WTC11 (cell line): Measurements from ENCODE around the gene BAIAP2.

Experiments used
- ATF1 ChIP-seq: sonication (generic); formaldehyde crosslinking; IDR thresholded peaks from 2 replicates; pipeline ENCODE4 v1.8.1; 2023; ENCODE audit warnings: mild to moderate bottlenecking, moderate library complexity, missing genetic modification reagents
- JUN ChIP-seq: sonication (generic); formaldehyde crosslinking; IDR thresholded peaks from 2 replicates; pipeline ENCODE4 v1.8.0; 2023; ENCODE audit warnings: mild to moderate bottlenecking, missing genetic modification reagents
- NFYB ChIP-seq: sonication (generic); formaldehyde crosslinking; conservative IDR thresholded peaks from 2 replicates; pipeline ENCODE4 v1.8.0; 2022; ENCODE audit warnings: low read depth, missing genetic modification reagents
- NR1H2 ChIP-seq: sonication (generic); formaldehyde crosslinking; IDR thresholded peaks from 2 replicates; pipeline ENCODE4 v1.9.0; 2021; ENCODE audit warnings: mild to moderate bottlenecking, moderate library complexity, missing genetic modification reagents
- OVOL2 ChIP-seq: fragments of 250-450 bp; sonication (Bioruptor Pico); IDR thresholded peaks from 2 replicates; pipeline ENCODE4 v1.9.0; 2021; ENCODE audit warnings: mild to moderate bottlenecking, borderline replicate concordance
- SMAD3 ChIP-seq: sonication (generic); formaldehyde crosslinking; IDR thresholded peaks from 2 replicates; pipeline ENCODE4 v1.8.0; 2022; ENCODE audit warnings: missing genetic modification reagents, mild to moderate bottlenecking, borderline replicate concordance
- SP1 ChIP-seq: sonication (generic); formaldehyde crosslinking; conservative IDR thresholded peaks from 2 replicates; pipeline ENCODE4 v1.8.1; 2022; ENCODE audit warnings: missing genetic modification reagents
- TEAD4 ChIP-seq: sonication (generic); formaldehyde crosslinking; IDR thresholded peaks from 2 replicates; pipeline ENCODE4 v1.8.0; 2022; ENCODE audit warnings: mild to moderate bottlenecking, missing genetic modification reagents
- TF ChIP-seq, protein P1 (sequence below): sonication (generic); formaldehyde crosslinking; IDR thresholded peaks from 2 replicates; pipeline ENCODE4 v1.8.1; 2023; ENCODE audit warnings: mild to moderate bottlenecking, missing genetic modification reagents, moderate library complexity
- TF ChIP-seq, protein P2 (sequence below): fragments of 200-600 bp; IDR thresholded peaks from 2 replicates; pipeline ENCODE4 v1.8.0; 2022; ENCODE audit warnings: antibody characterized with exemption
- TF ChIP-seq, protein P3 (sequence below): sonication (generic); formaldehyde crosslinking; IDR thresholded peaks from 2 replicates; pipeline ENCODE4 v1.8.1; 2023; ENCODE audit warnings: mild to moderate bottlenecking, missing genetic modification reagents, moderate library complexity
- TF ChIP-seq, protein P4 (sequence below): fragments of 250-450 bp; sonication (Bioruptor Pico); IDR thresholded peaks from 2 replicates; pipeline ENCODE4 v1.8.0; 2021; ENCODE audit warnings: mild to moderate bottlenecking
- TF ChIP-seq, protein P5 (sequence below): sonication (generic); formaldehyde crosslinking; IDR thresholded peaks from 2 replicates; pipeline ENCODE4 v1.8.1; 2022; ENCODE audit warnings: low read depth, missing genetic modification reagents, borderline replicate concordance

DNA sequence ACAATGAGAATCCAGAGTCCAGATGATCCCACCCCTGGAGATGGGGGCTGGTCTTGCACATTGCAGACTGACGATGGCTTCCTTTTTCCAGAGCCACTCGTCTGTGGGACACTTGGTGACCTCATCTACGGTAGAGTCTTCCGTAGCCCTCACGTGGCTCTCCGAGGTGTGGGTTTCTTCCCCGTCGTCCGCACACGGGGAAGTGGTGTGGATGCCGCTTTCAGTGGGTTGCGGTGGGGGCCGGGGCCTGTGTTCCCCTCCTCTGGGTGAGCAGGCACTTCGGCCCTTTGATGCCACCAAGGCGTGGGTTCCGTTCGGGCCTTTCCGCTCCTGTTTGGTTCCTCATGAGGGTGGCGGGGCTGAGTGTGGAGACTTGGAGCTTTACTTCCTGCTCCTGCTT, 21.4 kb downstream of the BAIAP2 start:
- TF ChIP-seq, protein P1, sequence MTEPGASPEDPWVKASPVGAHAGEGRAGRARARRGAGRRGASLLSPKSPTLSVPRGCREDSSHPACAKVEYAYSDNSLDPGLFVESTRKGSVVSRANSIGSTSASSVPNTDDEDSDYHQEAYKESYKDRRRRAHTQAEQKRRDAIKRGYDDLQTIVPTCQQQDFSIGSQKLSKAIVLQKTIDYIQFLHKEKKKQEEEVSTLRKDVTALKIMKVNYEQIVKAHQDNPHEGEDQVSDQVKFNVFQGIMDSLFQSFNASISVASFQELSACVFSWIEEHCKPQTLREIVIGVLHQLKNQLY (CRISPR knock-in tag), result no peak
- TF ChIP-seq, protein P2, sequence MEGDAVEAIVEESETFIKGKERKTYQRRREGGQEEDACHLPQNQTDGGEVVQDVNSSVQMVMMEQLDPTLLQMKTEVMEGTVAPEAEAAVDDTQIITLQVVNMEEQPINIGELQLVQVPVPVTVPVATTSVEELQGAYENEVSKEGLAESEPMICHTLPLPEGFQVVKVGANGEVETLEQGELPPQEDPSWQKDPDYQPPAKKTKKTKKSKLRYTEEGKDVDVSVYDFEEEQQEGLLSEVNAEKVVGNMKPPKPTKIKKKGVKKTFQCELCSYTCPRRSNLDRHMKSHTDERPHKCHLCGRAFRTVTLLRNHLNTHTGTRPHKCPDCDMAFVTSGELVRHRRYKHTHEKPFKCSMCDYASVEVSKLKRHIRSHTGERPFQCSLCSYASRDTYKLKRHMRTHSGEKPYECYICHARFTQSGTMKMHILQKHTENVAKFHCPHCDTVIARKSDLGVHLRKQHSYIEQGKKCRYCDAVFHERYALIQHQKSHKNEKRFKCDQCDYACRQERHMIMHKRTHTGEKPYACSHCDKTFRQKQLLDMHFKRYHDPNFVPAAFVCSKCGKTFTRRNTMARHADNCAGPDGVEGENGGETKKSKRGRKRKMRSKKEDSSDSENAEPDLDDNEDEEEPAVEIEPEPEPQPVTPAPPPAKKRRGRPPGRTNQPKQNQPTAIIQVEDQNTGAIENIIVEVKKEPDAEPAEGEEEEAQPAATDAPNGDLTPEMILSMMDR, result no peak
- TF ChIP-seq OVOL2 (no peak), TEAD4 (CRISPR knock-in tag) (no peak), JUN (CRISPR knock-in tag) (no peak), SP1 (CRISPR knock-in tag) (no peak), NFYB (CRISPR knock-in tag) (no peak), ATF1 (CRISPR knock-in tag) (no peak), NR1H2 (CRISPR knock-in tag) (no peak), SMAD3 (CRISPR knock-in tag) (no peak)
- TF ChIP-seq, protein P3, sequence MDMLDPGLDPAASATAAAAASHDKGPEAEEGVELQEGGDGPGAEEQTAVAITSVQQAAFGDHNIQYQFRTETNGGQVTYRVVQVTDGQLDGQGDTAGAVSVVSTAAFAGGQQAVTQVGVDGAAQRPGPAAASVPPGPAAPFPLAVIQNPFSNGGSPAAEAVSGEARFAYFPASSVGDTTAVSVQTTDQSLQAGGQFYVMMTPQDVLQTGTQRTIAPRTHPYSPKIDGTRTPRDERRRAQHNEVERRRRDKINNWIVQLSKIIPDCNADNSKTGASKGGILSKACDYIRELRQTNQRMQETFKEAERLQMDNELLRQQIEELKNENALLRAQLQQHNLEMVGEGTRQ (CRISPR knock-in tag), result no peak
- TF ChIP-seq, protein P4, sequence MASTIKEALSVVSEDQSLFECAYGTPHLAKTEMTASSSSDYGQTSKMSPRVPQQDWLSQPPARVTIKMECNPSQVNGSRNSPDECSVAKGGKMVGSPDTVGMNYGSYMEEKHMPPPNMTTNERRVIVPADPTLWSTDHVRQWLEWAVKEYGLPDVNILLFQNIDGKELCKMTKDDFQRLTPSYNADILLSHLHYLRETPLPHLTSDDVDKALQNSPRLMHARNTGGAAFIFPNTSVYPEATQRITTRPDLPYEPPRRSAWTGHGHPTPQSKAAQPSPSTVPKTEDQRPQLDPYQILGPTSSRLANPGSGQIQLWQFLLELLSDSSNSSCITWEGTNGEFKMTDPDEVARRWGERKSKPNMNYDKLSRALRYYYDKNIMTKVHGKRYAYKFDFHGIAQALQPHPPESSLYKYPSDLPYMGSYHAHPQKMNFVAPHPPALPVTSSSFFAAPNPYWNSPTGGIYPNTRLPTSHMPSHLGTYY (CRISPR knock-in tag), result no peak
- TF ChIP-seq, protein P5, sequence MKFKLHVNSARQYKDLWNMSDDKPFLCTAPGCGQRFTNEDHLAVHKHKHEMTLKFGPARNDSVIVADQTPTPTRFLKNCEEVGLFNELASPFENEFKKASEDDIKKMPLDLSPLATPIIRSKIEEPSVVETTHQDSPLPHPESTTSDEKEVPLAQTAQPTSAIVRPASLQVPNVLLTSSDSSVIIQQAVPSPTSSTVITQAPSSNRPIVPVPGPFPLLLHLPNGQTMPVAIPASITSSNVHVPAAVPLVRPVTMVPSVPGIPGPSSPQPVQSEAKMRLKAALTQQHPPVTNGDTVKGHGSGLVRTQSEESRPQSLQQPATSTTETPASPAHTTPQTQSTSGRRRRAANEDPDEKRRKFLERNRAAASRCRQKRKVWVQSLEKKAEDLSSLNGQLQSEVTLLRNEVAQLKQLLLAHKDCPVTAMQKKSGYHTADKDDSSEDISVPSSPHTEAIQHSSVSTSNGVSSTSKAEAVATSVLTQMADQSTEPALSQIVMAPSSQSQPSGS (CRISPR knock-in tag), result no peak
